GM13976 (cell line): ENCODE measurements around the gene SPEF1.

ENCODE experiments used
- DNase-seq: peaks from one replicate; pipeline ENCODE4 v3.0.0; 2012; ENCODE audit warnings: low spot score
- in situ Hi-C: fragments of 300-500 bp; cut with MboI; formaldehyde crosslinking; loops from one replicate; pipeline ENCODE4 v1.12.0; 2022; ENCODE audit warnings: low sequenced_read_pairs, mixed read lengths, inconsistent platforms; ENCODE audit not compliant: unreplicated experiment
- TF ChIP-seq, protein P1 (sequence below): IDR thresholded peaks from 2 replicates; pipeline ENCODE4 v1.5.1; 2012; ENCODE audit warnings: borderline replicate concordance, mild to moderate bottlenecking; ENCODE audit not compliant: insufficient read depth; ENCODE audit errors: extremely low read depth, missing control alignments, control extremely low read depth

SPEF1 gene

DNA sequence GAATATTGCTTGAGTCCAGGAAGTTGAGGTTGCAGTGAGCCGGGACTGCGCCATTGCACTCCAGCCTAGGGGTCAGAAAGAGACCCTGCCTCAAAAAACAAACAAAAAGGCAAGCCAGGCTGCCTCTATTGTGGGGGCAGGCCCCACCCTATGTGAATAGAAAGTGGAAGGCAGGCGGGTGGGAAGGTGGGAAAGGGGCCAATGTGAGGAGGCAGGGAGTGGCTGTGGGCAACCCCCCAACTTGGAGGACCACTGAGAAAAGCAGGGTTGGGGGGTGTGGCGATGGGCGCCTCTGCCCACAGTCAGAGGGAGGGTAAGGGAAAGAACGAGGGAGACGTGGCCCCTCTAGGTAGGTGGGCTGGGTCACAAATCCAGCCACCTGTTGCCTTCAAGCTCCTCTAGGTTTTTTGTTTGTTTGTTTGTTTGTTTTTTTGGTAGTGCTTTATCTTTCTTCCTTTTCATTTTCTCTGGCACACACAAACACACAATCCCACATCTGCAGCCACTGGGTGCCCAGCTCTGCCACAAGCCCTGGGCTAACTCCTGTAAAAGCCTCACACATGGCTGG lies 33.8 kb upstream of the SPEF1 start:
- TF ChIP-seq, protein P1, sequence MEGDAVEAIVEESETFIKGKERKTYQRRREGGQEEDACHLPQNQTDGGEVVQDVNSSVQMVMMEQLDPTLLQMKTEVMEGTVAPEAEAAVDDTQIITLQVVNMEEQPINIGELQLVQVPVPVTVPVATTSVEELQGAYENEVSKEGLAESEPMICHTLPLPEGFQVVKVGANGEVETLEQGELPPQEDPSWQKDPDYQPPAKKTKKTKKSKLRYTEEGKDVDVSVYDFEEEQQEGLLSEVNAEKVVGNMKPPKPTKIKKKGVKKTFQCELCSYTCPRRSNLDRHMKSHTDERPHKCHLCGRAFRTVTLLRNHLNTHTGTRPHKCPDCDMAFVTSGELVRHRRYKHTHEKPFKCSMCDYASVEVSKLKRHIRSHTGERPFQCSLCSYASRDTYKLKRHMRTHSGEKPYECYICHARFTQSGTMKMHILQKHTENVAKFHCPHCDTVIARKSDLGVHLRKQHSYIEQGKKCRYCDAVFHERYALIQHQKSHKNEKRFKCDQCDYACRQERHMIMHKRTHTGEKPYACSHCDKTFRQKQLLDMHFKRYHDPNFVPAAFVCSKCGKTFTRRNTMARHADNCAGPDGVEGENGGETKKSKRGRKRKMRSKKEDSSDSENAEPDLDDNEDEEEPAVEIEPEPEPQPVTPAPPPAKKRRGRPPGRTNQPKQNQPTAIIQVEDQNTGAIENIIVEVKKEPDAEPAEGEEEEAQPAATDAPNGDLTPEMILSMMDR = no peak
- no peak for DNase-seq
- in situ Hi-C loops = no loop called here

DNA sequence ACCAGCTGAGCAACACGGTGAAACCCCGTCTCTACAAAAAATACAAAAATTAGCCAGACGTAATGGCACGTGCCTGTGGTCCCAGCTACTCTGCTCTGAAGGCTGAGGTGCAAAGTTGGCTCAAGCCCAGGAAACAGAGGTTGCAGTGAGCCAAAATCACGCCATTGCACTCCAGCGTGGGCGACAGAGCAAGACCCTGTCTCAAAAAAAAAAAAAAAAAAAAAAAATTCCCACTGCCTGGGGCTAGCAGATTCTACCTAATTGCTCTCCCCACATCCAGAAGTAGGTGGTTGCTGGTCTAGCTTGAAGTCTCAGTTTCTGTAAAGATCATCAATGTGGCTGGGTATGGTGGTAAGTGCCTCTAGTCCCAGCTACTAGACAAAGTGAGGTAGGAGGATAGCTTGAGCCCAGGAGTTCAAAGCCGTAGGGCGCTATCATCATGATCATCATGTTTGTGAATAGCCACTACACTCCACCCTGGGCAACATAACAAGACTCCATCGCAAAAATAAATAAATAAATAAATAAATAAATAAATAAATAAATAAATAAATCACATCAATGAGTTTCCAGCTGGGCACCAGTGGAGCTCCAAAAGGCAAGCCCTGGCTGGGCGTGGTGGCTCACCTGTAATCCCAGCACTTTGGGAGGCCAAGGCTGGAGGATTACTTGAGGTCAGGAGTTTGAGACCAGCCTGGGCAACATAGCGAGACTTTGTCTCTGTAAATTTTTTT lies 32.8 kb upstream of the SPEF1 start:
- TF ChIP-seq, protein P1 = no peak
- no peak for DNase-seq
- in situ Hi-C loops = no loop called here

DNA sequence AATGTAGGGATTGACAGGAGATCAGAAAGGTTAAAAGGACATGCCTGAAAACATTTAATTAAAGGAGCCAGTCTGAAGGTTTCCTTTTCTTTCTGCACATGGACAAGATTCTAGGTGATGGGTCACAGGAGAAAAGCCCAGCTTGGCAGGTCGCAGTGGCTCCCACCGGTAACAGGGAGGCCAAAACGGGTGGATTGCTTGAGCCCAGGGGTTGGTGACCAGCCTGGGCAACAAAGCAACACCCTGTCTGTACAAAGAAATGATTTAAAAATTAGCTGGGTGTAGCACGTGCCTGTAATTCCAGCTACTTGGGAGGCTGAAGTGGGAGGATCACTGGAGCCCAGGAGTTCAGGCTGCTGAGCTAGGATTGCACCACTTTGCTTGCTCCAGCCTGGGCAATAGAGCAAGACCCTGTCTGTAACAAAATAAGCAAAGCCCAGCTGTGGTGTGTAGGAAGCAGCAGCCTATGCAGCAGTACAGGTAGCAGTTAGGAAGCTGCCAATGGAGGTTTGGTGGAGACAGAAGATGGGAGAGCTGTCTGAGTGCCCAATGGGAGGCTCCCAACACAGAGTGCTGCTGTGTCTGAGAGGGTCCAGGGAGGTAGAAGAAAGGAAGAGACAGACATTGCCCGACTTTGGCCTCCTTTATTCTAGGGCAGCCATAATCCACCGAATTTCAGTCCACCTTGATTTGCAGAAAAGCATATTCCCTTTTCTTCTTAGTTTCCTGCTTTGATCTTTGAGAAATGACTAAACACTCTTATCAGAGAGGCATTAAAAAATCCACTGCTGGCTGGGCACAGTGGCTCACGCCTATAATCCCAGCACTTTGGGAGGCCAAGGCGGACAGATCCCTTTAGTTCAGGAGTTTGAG lies 32.0 kb upstream of the SPEF1 start:
- no peak for DNase-seq
- TF ChIP-seq, protein P1 = no peak
- in situ Hi-C loops = no loop called here

DNA sequence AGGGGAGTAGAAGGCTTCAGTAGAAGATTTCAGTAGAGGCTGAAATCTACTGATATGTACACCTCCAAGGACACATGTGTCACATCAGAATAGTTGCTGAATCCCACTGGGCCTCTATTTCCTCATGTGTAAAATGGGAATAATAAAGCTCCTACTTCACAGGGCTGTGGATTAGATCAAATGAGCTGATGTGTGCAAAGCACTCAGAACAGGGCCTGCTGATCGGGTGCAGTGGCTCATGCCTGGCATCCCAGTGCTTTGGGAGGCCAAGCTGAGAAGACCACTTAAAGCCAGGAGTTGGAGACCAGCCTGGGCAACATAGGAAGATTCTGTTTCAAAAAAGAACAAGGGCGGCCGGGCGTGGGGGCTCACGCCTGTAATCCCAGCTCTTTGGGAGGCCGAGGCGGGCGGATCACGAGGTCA lies 31.0 kb upstream of the SPEF1 start:
- in situ Hi-C loops = no loop called here
- TF ChIP-seq, protein P1 = no peak
- DNase-seq = no peak

DNA sequence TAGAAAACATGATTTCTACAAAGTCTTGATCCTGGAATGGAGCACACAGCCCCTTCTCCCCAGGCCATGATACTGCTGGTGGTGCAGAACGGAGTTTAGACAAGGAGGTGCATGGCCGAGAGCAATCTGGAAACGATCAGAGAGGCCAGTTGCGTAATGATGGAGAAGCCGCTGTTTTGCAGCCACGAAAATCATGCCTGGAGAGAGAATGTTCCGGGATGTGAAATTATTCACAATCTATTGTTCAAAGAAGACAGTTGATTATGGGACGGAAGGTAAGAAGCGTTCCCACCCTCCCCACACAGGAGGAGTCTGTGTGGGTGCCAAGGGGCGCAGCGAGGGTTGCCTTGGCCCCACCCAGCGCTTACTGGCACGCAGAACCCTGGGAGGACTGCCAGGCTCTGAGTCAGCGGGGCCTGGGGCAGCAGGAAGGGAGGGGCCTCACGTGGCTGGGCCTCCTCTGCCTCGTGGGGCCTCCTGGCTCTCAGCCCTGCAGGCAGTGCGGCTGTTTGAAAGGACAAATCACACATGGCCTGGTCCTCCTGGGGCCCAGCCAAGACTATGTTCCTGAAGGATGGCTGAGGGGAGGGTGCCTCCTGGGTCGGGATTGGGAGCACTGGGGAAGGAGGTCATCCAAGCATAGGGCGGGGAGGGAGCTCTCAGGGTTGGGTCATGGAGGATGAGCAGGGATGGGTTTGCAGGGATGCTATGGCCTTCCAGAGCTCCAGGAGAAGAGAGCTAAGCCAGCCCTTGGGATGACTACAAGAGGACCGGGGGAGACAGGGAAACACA lies 30.4 kb upstream of the SPEF1 start:
- DNase-seq = no peak
- TF ChIP-seq, protein P1 = no peak
- in situ Hi-C loops = no loop called here

DNA sequence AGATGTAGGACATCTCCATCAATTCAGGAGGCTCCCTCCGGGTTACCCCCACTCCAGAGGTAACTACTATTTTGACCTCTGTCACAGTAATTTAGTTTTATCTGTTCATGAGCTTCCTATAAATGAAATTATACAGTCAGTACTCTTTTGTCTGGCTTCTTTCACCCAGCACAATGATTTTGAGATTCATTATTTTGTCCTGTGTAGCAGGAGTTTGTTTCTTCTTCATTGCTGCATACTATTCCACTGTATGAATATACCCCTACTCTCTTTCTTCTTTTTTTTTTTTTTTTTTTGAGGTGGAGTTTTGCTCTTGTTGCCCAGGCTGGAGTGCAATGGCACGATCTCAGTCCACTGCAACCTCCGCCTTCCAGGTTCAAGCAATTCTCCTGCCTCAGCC lies 27.3 kb upstream of the SPEF1 start:
- TF ChIP-seq, protein P1 = no peak
- in situ Hi-C loops = no loop called here
- DNase-seq = no peak
